ENCODE measurements around the gene CALM1.
"Not testable (repeated sequence)": the region's sequence is repeated elsewhere in the genome, so short reads cannot be mapped to it uniquely, and the experiment has no call there.

GRCh38 chr14:90394782-90395181 lies 2.0 kb upstream of the CALM1 start:
- TF ChIP-seq CTCF, POLR2A (IDR thresholded peaks at IDR 0.05): not testable (repeated sequence)
